Hepatocyte (in vitro differentiated cells): ENCODE results near the gene CPB1. TPM values are rescaled to one million over a fixed set of nuclear protein-coding genes. Genes with fewer than 3 reads are reported as not detected.

Experiments
- DNase-seq: peaks from one replicate; pipeline ENCODE4 v3.0.0-alpha.2; 2016; ENCODE audit warnings: low spot score
- H2AFZ ChIP-seq: fragments of 200-600 bp; sonication (generic); 2 replicates; pipeline ENCODE4 v1.6.0; 2016; ENCODE audit warnings: antibody characterized with exemption, mild to moderate bottlenecking
- H3K27ac ChIP-seq: fragments of 200-600 bp; sonication (generic); 2 replicates; pipeline ENCODE4 v1.5.1; 2016; ENCODE audit warnings: mild to moderate bottlenecking
- H3K27me3 ChIP-seq: fragments of 200-600 bp; sonication (generic); 2 replicates; pipeline ENCODE4 v1.6.1; 2016
- H3K36me3 ChIP-seq: fragments of 200-600 bp; sonication (generic); replicated peaks from 2 replicates; pipeline ENCODE4 v1.5.1; 2016; ENCODE audit warnings: low read depth; ENCODE audit not compliant: insufficient read depth
- H3K4me1 ChIP-seq: fragments of 200-600 bp; sonication (generic); 2 replicates; pipeline ENCODE4 v1.5.1; 2016; ENCODE audit warnings: mild to moderate bottlenecking, moderate library complexity; ENCODE audit not compliant: insufficient read depth
- H3K4me2 ChIP-seq: fragments of 200-600 bp; sonication (generic); 2 replicates; pipeline ENCODE4 v1.6.0; 2016
- H3K4me3 ChIP-seq: fragments of 200-600 bp; sonication (generic); 2 replicates; pipeline ENCODE4 v1.5.1; 2016; ENCODE audit warnings: mild to moderate bottlenecking
- H3K79me2 ChIP-seq: fragments of 200-600 bp; sonication (generic); 2 replicates; pipeline ENCODE4 v1.6.0; 2017; ENCODE audit warnings: mild to moderate bottlenecking
- H3K9me2 ChIP-seq: fragments of 200-600 bp; sonication (generic); replicated peaks from 2 replicates; pipeline ENCODE4 v1.6.0; 2017; ENCODE audit warnings: mild to moderate bottlenecking; ENCODE audit not compliant: insufficient read depth
- H3K9me3 ChIP-seq: fragments of 200-600 bp; sonication (generic); 2 replicates; pipeline ENCODE4 v1.5.1; 2016; ENCODE audit warnings: low read depth, mild to moderate bottlenecking
- H4K20me1 ChIP-seq: fragments of 200-600 bp; sonication (generic); 2 replicates; pipeline ENCODE4 v1.6.0; 2016; ENCODE audit warnings: mild to moderate bottlenecking; ENCODE audit not compliant: insufficient read depth, poor library complexity, severe bottlenecking
- CTCF ChIP-seq: fragments of 200-600 bp; sonication (generic); IDR thresholded peaks from 2 replicates; pipeline ENCODE4 v1.5.1; 2016; ENCODE audit warnings: antibody characterized with exemption, mild to moderate bottlenecking; ENCODE audit not compliant: poor library complexity
- EZH2 ChIP-seq: fragments of 200-600 bp; sonication (generic); IDR thresholded peaks from 2 replicates; pipeline ENCODE4 v1.6.1; 2016; ENCODE audit warnings: antibody characterized with exemption, mild to moderate bottlenecking, borderline replicate concordance
- EZH2phosphoT487 ChIP-seq: fragments of 200-600 bp; sonication (generic); IDR thresholded peaks from one replicate; pipeline ENCODE4 v1.6.1; 2018; ENCODE audit warnings: antibody characterized with exemption, mild to moderate bottlenecking, low read depth, moderate library complexity; ENCODE audit not compliant: unreplicated experiment, severe bottlenecking
- WGBS: methylation state at CpG from one replicate; pipeline ENCODE4 v1.1.6; 2016; ENCODE audit warnings: low lambda C conversion rate; ENCODE audit errors: missing lambda C conversion rate; 5-methylcytosine and 5-hydroxymethylcytosine counted together
- polyA plus RNA-seq: library from polyadenylated mRNA; unstranded; fragments of >200 nt; fragmentation: Nextera tagmentation; extraction: Ambion mirVana; gene quantifications from 2 replicates; pipeline ENCODE4 v1.2.1, GENCODE V29; 2016
- total RNA-seq: library from RNA; depleted of rRNA; stranded (reverse); fragments of >200 nt; gene quantifications from 2 replicates; pipeline ENCODE4 v1.2.3, GENCODE V29; 2014

CPB1 gene
- total and polyA plus RNA-seq, 2 experiments from 2014 or later: not detected

DNA sequence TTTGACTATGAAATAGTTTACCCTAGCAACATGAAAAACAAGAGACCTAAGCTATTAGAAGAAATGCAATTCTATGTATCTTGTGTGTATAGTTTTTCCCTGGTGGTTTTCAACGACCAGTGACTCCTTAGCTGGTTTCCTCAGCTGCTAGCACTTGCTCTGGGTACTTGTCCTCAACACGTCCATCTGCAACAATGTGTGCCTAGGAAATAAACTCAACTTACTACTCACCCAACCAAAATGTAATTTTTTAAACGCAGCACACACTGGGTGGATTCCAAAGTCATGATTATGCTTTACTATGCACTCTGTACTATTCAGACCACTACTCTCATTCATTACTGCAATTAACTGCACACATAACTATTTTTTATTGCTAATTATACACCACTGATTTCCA lies 68.5 kb downstream of the CPB1 start:
- Histone ChIP-seq H3K27ac (no peak overlapping the region), H3K27me3 (no peaks in the 10 kb centered on the region), H4K20me1 (no peaks in the 10 kb centered on the region), H3K9me2 (no peaks in the 10 kb centered on the region), H3K9me3 (no peaks in the 10 kb centered on the region), H3K4me3 (no peak overlapping the region), H3K4me1 (no peaks in the 10 kb centered on the region), H2AFZ (no peak overlapping the region), H3K4me2 (no peak overlapping the region), H3K79me2 (no peaks in the 10 kb centered on the region), H3K36me3 (no peaks in the 10 kb centered on the region)
- 76% methylated on average over 3 of the region's 3 CpGs for WGBS
- TF ChIP-seq CTCF (no peak), EZH2 (no peak), EZH2phosphoT487 (no peak)
- no peak for DNase-seq

GRCh38 chr3:148901987-148902791 lies 74.6 kb downstream of the CPB1 start:
- no peak for DNase-seq
- H3K27me3 ChIP-seq: no peaks in the 10 kb centered on the region
- no peaks in the 10 kb centered on the region for H3K4me1 ChIP-seq
- H2AFZ ChIP-seq: no peak overlapping the region
- H3K79me2 ChIP-seq: no peaks in the 10 kb centered on the region
- H3K9me2 ChIP-seq: no peaks in the 10 kb centered on the region
- H3K4me2 ChIP-seq: no peak overlapping the region
- TF ChIP-seq EZH2phosphoT487: no peak
- TF ChIP-seq EZH2: no peak
- no peak for TF ChIP-seq CTCF
- H4K20me1 ChIP-seq: no peaks in the 10 kb centered on the region
- WGBS: 67% methylated on average over 4 of the region's 4 CpGs
- no peaks in the 10 kb centered on the region for H3K36me3 ChIP-seq
- H3K4me3 ChIP-seq: no peak overlapping the region
- H3K27ac ChIP-seq: no peak overlapping the region
- no peaks in the 10 kb centered on the region for H3K9me3 ChIP-seq

DNA sequence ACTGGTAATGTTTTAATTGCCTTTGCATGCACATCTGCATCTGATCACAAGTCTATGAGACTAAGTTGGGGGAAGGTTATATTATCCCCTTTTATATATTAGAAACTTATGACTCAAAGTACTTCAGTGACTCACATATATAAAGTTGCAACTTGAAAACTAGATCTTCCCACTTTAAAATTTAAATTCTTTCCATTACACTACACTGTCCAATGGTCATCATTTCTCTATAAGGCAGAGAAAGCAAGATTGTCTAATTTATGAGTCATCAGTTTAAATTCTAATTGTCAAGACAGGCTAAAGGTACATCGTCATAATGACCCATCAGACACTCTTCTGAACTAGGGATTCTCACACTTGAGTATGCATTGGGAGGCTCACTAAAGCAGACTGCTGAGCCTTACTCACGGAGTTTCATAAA lies 75.4 kb downstream of the CPB1 start:
- no peaks in the 10 kb centered on the region for H4K20me1 ChIP-seq
- TF ChIP-seq EZH2phosphoT487: no peak
- TF ChIP-seq EZH2: no peak
- TF ChIP-seq CTCF: no peak
- no peaks in the 10 kb centered on the region for H3K27me3 ChIP-seq
- H3K27ac ChIP-seq: no peak overlapping the region
- H3K9me3 ChIP-seq: no peaks in the 10 kb centered on the region
- no peak for DNase-seq
- H3K4me3 ChIP-seq: no peak overlapping the region
- no peaks in the 10 kb centered on the region for H3K36me3 ChIP-seq
- no peak overlapping the region for H2AFZ ChIP-seq
- no peak overlapping the region for H3K4me2 ChIP-seq
- 84% methylated on average over 2 of the region's 2 CpGs for WGBS
- H3K9me2 ChIP-seq: no peaks in the 10 kb centered on the region
- H3K4me1 ChIP-seq: no peaks in the 10 kb centered on the region
- no peaks in the 10 kb centered on the region for H3K79me2 ChIP-seq
